K562 (cell line): ENCODE data around the gene SLC25A10. TPM values are rescaled to one million over a fixed set of nuclear protein-coding genes. Genes with fewer than 3 reads are reported as not detected.

Experiments used
- ARNT ChIP-seq, 2 experiments: fragments of 450-650 bp; IDR thresholded peaks; 2 replicates each; pipeline ENCODE4 v1.6.1; 2016; ENCODE audit warnings: mild to moderate bottlenecking in 1 of 2
- IFI16 ChIP-seq: fragments of 250-450 bp; sonication (Bioruptor Pico); IDR thresholded peaks from 2 replicates; pipeline ENCODE4 v2.1.2; 2022; ENCODE audit warnings: mild to moderate bottlenecking, inconsistent platforms
- LCOR ChIP-seq: sonication (generic); formaldehyde crosslinking; IDR thresholded peaks from 2 replicates; pipeline ENCODE4 v1.8.0; 2022; ENCODE audit warnings: mild to moderate bottlenecking, missing genetic modification reagents
- MCM2 ChIP-seq: fragments of 450-650 bp; IDR thresholded peaks from 2 replicates; pipeline ENCODE4 v1.6.1; 2017; ENCODE audit warnings: low read depth, mild to moderate bottlenecking
- NCOA4 ChIP-seq: fragments of 450-650 bp; IDR thresholded peaks from 2 replicates; pipeline ENCODE4 v1.6.1; 2018; ENCODE audit warnings: mild to moderate bottlenecking; ENCODE audit not compliant: partially characterized antibody
- NEUROD1 ChIP-seq: fragments of 150-350 bp; IDR thresholded peaks from 2 replicates; pipeline ENCODE4 v1.6.1; 2014; ENCODE audit warnings: borderline replicate concordance, low read length, low read depth; ENCODE audit not compliant: partially characterized antibody
- NRF1 ChIP-seq, 2 experiments: fragments of 450-650 bp; IDR thresholded peaks in 1 of 2; conservative IDR thresholded peaks in 1 of 2; 2 replicates each; pipeline ENCODE4 v1.6.1; 2014; ENCODE audit warnings: mild to moderate bottlenecking in 2 of 2
- RBM22 ChIP-seq: fragments of 200-400 bp; formaldehyde crosslinking; IDR thresholded peaks from 2 replicates; pipeline ENCODE4 v1.6.1; 2018; ENCODE audit warnings: low read length, low read depth; ENCODE audit not compliant: poor library complexity, severe bottlenecking
- RCOR1 ChIP-seq, 2 experiments: IDR thresholded peaks; 2 replicates each; pipeline ENCODE4 v1.6.1; 2012; ENCODE audit warnings: low read depth in 2 of 2, low read length in 2 of 2, borderline replicate concordance in 1 of 2, improper control_type of control experiment in 1 of 2
- STAT5A ChIP-seq: IDR thresholded peaks from 2 replicates; pipeline ENCODE4 v1.6.1; 2012; ENCODE audit warnings: low read length, inconsistent platforms, borderline replicate concordance
- STAT5B ChIP-seq: fragments of 250-450 bp; sonication (Bioruptor Pico); IDR thresholded peaks from 2 replicates; pipeline ENCODE4 v1.8.0; 2021; ENCODE audit warnings: mild to moderate bottlenecking, inconsistent platforms
- YY1 ChIP-seq, 3 experiments: IDR thresholded peaks; 2 replicates each; pipeline ENCODE4 v1.6.1; 2011; ENCODE audit warnings: low read length in 2 of 3, mild to moderate bottlenecking in 2 of 3, moderate library complexity in 2 of 3, borderline replicate concordance in 1 of 3, control low read depth in 1 of 3, low read depth in 1 of 3; ENCODE audit not compliant: insufficient read depth in 3 of 3, insufficient replicate concordance in 2 of 3, control insufficient read depth in 1 of 3, insufficient read length in 1 of 3; ENCODE audit errors: extremely low read depth in 1 of 3
- polyA plus RNA-seq, 8 experiments: library from polyadenylated mRNA; depleted of rRNA in 4 of 8; stranded (reverse) in 5 of 8; unstranded in 3 of 8; fragments of >200 nt; fragmentation: Nextera tagmentation in 2 of 8; fragmentation: Illumina TruSeq in 1 of 8; extraction: Ambion mirVana in 2 of 8; extraction: Trizol in 1 of 8; gene quantifications; 2 replicates each; pipeline versions ENCODE4 v1.2.1 to v1.2.3, GENCODE V29; 2011 to 2014; ENCODE audit warnings: inconsistent platforms in 1 of 8, missing spikeins in 1 of 8
- total RNA-seq, 7 experiments: library from RNA; depleted of rRNA in 6 of 7; stranded (reverse); fragments of >200 nt in 6 of 7; fragmentation: Illumina TruSeq in 2 of 7; extraction: Trizol in 2 of 7; gene quantifications; 2 replicates each; pipeline versions ENCODE4 v1.2.1 to v1.2.3, GENCODE V29; 2011 to 2021; ENCODE audit warnings: low replicate concordance in 1 of 7
- TF ChIP-seq, protein P1 (sequence below): sonication (generic); formaldehyde crosslinking; IDR thresholded peaks from 2 replicates; pipeline ENCODE4 v1.8.0; 2022; ENCODE audit warnings: mild to moderate bottlenecking, low read depth, missing genetic modification reagents
- TF ChIP-seq, protein P2 (sequence below): fragments of 250-450 bp; sonication (Bioruptor Pico); IDR thresholded peaks from 2 replicates; pipeline ENCODE4 v1.5.0; 2022; ENCODE audit warnings: mild to moderate bottlenecking
- TF ChIP-seq, protein P3 (sequence below): sonication (generic); formaldehyde crosslinking; IDR thresholded peaks from 2 replicates; pipeline ENCODE4 v1.8.0; 2023; ENCODE audit warnings: missing genetic modification reagents, mild to moderate bottlenecking, borderline replicate concordance
- TF ChIP-seq, protein P4 (sequence below), 2 experiments: fragments of 450-650 bp in 1 of 2; sonication (generic) in 1 of 2; formaldehyde crosslinking; conservative IDR thresholded peaks; 2 replicates each; pipeline versions ENCODE4 v1.4.0 to v1.8.1; 2020 to 2022; ENCODE audit warnings: mild to moderate bottlenecking in 1 of 2, missing genetic modification reagents in 1 of 2

SLC25A10 gene
- total and polyA plus RNA-seq, 9 of the 15 experiments (the other 6 are each of a cell fraction or from before 2014, with no cell fraction given) = 0.10 to 85.6 (median 34.3) TPM

- TF ChIP-seq, protein P1, sequence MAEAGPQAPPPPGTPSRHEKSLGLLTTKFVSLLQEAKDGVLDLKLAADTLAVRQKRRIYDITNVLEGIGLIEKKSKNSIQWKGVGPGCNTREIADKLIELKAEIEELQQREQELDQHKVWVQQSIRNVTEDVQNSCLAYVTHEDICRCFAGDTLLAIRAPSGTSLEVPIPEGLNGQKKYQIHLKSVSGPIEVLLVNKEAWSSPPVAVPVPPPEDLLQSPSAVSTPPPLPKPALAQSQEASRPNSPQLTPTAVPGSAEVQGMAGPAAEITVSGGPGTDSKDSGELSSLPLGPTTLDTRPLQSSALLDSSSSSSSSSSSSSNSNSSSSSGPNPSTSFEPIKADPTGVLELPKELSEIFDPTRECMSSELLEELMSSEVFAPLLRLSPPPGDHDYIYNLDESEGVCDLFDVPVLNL = no peak
- TF ChIP-seq STAT5B (CRISPR knock-in tag) = no peak
- TF ChIP-seq, protein P2, sequence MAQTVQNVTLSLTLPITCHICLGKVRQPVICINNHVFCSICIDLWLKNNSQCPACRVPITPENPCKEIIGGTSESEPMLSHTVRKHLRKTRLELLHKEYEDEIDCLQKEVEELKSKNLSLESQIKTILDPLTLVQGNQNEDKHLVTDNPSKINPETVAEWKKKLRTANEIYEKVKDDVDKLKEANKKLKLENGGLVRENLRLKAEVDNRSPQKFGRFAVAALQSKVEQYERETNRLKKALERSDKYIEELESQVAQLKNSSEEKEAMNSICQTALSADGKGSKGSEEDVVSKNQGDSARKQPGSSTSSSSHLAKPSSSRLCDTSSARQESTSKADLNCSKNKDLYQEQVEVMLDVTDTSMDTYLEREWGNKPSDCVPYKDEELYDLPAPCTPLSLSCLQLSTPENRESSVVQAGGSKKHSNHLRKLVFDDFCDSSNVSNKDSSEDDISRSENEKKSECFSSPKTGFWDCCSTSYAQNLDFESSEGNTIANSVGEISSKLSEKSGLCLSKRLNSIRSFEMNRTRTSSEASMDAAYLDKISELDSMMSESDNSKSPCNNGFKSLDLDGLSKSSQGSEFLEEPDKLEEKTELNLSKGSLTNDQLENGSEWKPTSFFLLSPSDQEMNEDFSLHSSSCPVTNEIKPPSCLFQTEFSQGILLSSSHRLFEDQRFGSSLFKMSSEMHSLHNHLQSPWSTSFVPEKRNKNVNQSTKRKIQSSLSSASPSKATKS = no peak
- TF ChIP-seq LCOR (CRISPR knock-in tag) = no peak
- TF ChIP-seq NCOA4 = no peak
- no peak for TF ChIP-seq NRF1 (conservative IDR thresholded peaks at IDR 0.05 in 1 of 2, IDR thresholded peaks at IDR 0.05 in 1 of 2)
- TF ChIP-seq MCM2 = no peak
- TF ChIP-seq, protein P3, sequence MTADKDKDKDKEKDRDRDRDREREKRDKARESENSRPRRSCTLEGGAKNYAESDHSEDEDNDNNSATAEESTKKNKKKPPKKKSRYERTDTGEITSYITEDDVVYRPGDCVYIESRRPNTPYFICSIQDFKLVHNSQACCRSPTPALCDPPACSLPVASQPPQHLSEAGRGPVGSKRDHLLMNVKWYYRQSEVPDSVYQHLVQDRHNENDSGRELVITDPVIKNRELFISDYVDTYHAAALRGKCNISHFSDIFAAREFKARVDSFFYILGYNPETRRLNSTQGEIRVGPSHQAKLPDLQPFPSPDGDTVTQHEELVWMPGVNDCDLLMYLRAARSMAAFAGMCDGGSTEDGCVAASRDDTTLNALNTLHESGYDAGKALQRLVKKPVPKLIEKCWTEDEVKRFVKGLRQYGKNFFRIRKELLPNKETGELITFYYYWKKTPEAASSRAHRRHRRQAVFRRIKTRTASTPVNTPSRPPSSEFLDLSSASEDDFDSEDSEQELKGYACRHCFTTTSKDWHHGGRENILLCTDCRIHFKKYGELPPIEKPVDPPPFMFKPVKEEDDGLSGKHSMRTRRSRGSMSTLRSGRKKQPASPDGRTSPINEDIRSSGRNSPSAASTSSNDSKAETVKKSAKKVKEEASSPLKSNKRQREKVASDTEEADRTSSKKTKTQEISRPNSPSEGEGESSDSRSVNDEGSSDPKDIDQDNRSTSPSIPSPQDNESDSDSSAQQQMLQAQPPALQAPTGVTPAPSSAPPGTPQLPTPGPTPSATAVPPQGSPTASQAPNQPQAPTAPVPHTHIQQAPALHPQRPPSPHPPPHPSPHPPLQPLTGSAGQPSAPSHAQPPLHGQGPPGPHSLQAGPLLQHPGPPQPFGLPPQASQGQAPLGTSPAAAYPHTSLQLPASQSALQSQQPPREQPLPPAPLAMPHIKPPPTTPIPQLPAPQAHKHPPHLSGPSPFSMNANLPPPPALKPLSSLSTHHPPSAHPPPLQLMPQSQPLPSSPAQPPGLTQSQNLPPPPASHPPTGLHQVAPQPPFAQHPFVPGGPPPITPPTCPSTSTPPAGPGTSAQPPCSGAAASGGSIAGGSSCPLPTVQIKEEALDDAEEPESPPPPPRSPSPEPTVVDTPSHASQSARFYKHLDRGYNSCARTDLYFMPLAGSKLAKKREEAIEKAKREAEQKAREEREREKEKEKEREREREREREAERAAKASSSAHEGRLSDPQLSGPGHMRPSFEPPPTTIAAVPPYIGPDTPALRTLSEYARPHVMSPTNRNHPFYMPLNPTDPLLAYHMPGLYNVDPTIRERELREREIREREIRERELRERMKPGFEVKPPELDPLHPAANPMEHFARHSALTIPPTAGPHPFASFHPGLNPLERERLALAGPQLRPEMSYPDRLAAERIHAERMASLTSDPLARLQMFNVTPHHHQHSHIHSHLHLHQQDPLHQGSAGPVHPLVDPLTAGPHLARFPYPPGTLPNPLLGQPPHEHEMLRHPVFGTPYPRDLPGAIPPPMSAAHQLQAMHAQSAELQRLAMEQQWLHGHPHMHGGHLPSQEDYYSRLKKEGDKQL = no peak
- TF ChIP-seq NEUROD1 = no peak
- TF ChIP-seq, protein P4, sequence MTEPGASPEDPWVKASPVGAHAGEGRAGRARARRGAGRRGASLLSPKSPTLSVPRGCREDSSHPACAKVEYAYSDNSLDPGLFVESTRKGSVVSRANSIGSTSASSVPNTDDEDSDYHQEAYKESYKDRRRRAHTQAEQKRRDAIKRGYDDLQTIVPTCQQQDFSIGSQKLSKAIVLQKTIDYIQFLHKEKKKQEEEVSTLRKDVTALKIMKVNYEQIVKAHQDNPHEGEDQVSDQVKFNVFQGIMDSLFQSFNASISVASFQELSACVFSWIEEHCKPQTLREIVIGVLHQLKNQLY (CRISPR knock-in tag; conservative IDR thresholded peaks at IDR 0.05) = no peak
- TF ChIP-seq YY1 (IDR thresholded peaks at IDR 0.05; ENCODE audit: borderline replicate concordance in 1 of 3, control insufficient read depth in 1 of 3, extremely low read depth in 1 of 3, insufficient read depth in 3 of 3, insufficient read length in 1 of 3, insufficient replicate concordance in 2 of 3, low read depth in 1 of 3, low read length in 2 of 3) = no peak
- TF ChIP-seq RBM22 = no peak
- TF ChIP-seq IFI16 = no peak
- peak in 1 of 2 experiments; percentile 75; a peak in 2 of 4 replicates for TF ChIP-seq ARNT (IDR thresholded peaks at IDR 0.05)
- no peak; a peak in 1 of 4 replicates for TF ChIP-seq RCOR1 (IDR thresholded peaks at IDR 0.05; ENCODE audit: borderline replicate concordance in 1 of 2, low read depth in 2 of 2, low read length in 2 of 2)
- no peak for TF ChIP-seq STAT5A
Observed at GRCh38 chr17:81741594-81742452, 29.7 kb downstream of the SLC25A10 start (continued).
